Measurements from ENCODE around the gene UFM1.
A peak's percentile ranks its signal among the peaks of the same experiment; 100 is the strongest.
"Not testable (repeated sequence)": the region's sequence is repeated elsewhere in the genome, so short reads cannot be mapped to it uniquely, and the experiment has no call there.

Gene UFM1
- 125 to 132 reads per million in 2 donors for total RNA-seq

DNA sequence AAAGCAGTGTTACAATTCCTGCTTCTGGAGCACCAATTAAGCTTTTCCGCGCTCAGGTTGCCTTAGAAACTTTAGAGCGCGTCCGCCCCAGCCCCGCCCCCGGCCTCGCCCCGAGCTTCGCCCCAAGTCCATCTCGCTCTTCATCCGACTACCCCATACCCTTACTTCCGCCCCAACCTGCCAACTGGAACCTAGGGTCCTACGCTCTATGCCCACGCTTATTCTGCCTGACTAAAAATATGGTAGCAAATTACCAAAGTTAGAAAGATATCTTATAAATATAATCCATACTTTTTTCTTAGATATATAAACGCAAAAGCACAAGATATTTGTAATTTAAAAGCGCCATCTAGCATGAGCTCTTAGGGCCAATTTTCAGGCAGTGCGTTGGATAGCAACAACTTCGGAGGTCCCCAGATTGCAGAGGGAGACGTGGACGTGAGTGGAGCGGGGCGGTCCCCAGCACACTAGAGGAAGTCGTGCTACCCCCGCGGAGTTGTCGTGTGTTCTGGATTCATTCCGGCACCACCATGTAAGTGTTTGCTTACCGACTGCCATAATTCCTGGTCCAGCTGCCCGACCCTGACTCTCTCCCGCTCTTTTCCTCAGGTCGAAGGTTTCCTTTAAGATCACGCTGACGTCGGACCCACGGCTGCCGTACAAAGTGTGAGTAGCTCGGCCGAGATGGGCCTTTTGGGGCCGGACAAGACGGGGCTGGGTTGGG lies at the start of gene UFM1:
Gene UFM1, plus strand, starts transcription at position 462 of the 724 bp plus-strand sequence. Its CDS starts 69 bp downstream, at position 531.
- peak; percentile 68 to 96 (median 82) for DNase-seq

DNA sequence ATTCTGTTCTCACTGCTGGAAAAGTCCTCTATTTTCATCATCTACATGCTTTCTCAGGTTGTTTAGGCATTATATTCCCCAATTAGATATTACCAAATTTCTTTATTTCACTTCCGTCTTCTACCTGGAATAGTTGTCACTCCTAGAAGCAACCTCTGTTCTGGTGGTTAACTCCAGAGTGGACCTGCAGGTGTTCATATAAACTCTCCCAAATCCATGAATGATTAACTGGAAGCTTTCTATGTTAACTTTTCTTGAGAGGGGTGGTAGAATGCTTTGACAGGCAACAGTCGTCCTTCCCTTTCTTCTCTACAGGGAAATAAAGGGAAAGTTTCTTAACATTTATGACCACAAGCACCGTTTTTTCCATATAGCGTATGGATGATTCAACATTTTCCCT lies 48.4 kb upstream of the UFM1 start:
- DNase-seq, result no peak

DNA sequence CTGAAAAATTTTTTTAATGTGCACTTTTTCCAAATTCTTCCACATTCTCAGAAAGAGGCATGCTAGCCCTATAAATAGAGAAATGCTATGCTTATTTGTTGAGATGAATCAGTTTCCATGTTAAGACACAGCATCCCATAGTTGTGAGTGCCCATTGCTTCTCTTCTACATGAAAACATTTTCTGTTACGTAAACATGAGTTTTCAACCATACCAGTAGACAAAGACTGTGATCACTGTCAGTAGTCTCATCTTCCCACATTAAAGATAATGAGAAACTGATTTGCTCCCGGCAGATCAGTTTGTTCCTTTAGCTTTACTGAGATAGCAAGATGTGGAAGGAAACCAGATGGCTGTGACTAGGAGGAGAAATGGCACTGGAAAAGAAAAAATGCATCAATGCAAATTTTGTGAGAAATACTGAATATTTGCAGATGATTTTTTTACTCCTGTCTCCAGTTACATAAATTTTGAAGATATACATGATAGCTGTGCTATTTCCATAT lies 45.8 kb upstream of the UFM1 start:
- DNase-seq, result no peak

GRCh38 chr13:38308736-38309135 lies 40.9 kb upstream of the UFM1 start:
- DNase-seq, result no peak

GRCh38 chr13:38309397-38309796 lies 40.3 kb upstream of the UFM1 start:
- no peak for DNase-seq

DNA sequence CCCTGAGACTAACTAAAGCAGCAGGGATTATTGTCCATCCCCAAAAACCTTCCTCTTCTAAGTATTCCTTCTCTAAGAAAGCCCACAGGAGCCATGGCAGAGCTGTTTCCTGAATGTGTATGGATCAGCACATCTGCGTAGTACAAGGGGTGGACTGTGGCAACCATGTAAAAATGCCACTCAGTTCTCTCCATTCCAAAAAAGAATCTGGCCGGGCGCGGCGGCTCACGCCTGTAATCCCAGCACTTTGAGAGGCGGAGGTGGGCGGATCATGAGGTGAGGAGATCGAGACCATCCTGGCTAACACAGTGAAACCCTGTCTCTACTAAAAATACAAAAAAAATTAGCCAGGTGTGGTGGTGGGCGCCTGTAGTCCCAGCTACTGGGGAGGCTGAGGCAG lies 38.5 kb upstream of the UFM1 start:
- not testable (repeated sequence) for DNase-seq

DNA sequence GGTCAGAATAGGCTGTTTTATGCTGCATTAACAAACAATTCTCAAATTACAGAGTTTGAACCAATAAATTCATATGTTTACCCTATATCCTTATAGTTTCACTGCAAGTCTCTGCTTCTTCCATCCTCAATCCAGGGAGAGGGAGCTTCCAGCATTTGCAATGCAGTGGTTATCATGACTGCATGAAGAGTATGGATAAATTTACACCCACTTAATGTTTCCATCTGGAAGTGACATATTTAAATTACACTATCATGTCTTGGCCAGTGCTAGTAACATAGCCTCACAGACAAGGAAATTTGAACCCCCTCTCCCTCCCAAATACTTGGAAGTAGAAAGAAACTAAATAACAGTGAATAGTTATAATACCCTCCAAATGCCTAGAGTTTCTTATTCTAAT lies 33.5 kb upstream of the UFM1 start:
- DNase-seq, result no peak

DNA sequence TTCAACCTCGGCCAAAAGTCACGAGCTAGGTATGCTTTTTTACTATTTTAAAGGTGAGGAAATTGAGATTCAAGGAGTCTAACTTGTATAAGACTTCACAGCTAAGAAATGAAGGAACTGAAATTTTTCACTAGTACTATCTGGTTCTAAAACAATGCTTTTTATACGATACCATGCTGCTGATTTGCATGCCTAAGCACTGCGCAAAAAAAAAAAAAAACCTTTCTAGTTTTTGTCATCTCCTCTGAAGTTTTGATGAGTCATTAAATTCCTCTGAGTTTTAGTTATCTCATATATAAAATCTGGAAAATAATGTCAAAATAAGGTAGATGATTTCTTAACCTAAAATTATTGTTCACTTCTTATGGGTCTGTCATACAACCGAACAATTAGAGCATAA lies 28.0 kb upstream of the UFM1 start:
- DNase-seq, result no peak

- no peak for DNase-seq
Measured at GRCh38 chr13:38325426-38325825, 24.2 kb upstream of the UFM1 start.

GRCh38 chr13:38328699-38329098 lies 21.0 kb upstream of the UFM1 start:
- no peak for DNase-seq

DNA sequence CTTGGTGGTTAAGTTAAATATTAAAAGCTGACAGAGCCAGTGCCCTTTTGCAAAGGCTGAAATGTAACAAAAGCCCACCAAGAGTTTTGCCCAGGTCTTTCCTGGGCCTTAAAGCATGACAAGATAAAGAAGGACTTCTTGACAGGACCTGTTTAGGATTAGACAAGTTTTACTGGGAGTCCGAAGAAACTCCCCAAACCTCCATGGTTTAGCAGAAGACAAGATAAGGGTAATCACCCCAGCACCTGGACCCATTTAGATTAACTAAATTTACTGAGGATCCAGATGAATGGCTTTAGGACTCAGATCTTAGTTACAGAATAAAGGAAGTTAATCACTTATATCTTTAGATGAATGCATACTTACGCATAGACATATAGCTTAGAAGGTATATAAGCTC lies 14.8 kb upstream of the UFM1 start:
- no peak for DNase-seq

DNA sequence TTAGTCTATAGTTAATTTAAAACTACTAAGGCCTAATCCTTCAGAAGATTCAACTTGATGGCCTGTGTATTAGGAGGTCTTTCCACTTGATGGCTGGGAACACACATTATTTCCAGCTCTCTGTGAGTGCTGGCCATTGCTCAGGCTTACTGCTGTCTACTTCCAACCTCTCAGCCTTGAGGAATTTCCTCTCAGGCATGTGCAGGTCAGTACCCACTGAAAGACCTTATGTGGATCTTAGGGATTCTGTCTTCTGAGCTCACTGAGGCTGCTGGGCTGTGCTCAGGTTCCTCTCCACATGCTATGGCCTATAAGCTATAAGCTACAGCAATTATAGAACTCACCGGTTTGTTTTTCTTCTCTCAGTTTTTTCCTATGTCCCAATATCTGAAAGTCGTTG lies 11.6 kb upstream of the UFM1 start:
- DNase-seq, result no peak

DNA sequence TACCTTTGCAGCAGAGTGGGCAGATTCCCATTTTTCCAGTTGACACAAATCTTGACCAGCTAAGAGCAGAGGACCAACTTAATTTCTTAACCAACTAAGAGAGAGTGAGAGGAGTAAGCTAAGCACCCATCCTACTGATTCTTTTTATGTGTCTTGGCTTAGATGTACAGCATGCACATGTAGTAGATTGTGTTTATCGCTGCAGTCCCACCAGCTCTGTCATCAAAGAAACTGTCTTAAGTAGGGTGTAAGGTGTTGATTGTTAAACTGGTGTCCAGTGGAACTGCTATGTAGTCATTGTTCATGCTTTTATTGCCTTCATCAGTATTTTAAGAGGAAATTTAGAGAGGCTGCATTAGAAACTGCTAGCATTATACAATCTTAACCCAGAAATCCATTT lies 9.0 kb upstream of the UFM1 start:
- DNase-seq, result no peak

DNA sequence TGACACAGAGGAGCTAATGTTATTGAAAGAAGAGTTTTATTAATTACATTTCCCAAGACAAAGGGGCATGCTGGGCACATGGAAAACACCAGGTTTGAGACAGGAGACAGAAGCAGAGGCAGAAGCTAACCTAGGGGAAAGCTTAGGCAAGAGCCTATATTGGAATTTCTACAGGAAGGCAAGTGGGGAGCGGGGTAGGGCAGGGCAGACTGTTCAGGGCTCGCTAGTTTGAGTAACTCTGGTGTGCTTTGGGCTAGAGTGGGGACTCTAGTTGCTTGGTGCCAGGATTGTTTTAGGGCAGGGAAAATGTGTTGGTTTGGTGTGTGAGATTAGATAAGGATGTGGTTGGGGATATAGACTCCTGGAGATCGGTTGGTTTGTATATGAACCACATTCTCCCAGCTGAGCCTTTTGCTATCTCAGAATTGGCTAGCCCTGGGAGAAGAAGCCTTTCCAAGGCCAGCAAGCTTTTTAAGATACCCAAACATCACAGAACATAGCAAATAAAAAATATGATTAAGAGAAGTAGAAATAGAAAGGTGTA lies 8.4 kb upstream of the UFM1 start:
- no peak for DNase-seq

DNA sequence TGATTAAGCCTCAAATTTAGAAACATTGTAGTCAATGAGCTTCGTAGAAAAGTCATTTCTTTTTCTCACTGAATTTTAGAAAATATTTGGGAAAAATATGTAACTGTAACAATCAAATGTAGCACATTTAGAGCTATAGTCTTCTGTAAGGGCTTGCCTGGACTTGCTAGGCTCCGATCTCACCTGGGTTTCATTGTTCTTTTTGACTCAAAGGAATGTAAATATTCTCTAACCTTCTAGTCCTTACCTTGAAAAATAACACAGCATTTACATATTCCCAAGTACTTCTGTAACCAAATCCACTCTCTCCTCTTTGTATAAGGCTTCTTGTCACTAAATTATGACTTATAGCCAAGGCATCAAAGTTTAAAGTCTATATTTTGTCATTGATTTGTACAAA lies 2.9 kb upstream of the UFM1 start:
- no peak for DNase-seq

DNA sequence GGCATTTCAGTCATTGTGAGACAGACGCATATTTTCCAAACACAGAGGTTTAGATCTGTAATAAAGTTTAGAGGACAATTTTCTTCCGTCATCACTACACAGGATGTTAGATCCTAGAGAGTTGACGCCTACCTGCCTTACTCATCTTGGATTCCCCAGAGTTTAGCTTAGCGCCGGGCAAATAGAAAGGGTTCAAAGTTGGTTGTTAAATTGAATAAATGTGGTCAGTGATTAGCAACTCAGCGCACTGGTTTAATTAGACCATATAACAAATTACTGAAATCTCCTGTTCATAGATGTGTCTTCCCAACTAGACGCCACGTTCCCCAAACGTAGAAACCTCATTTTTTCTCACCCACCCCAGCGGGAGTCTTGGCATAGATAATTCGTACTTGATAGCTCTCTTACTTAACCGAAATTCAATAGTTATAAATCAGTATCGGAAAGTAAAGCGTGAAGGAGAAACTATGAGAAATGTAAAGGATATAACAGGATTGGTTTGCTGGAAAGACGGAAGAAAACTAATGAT lies 726 bp upstream of the UFM1 start:
- DNase-seq, result peak in 2 of 5 experiments; percentile 0 to 55

GRCh38 chr13:38350114-38350617 lies 515 bp downstream of the UFM1 start:
- peak in 4 of 5 experiments; percentile 14 to 70 (median 36) for DNase-seq

GRCh38 chr13:38355595-38356119 lies 6.0 kb downstream of the UFM1 start:
- no peak for DNase-seq

DNA sequence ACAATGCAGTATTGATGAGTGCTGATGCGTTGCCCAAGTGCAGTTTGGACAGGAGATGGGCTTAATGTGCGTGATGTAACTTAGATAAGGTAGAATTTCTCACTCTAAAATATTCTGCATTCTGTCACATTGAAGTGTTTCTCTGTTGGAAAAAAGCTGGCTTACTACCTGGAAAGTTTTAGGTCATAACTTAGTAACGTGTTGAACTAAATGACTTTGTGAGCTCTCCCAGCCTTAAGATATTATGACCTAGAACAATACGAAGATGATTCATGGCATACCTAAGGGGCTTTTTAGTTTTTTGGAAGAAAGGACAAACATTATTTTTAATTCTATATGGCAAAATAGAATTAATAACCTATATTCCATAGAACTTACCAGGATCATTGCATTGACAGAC lies 9.0 kb downstream of the UFM1 start:
- no peak for DNase-seq

DNA sequence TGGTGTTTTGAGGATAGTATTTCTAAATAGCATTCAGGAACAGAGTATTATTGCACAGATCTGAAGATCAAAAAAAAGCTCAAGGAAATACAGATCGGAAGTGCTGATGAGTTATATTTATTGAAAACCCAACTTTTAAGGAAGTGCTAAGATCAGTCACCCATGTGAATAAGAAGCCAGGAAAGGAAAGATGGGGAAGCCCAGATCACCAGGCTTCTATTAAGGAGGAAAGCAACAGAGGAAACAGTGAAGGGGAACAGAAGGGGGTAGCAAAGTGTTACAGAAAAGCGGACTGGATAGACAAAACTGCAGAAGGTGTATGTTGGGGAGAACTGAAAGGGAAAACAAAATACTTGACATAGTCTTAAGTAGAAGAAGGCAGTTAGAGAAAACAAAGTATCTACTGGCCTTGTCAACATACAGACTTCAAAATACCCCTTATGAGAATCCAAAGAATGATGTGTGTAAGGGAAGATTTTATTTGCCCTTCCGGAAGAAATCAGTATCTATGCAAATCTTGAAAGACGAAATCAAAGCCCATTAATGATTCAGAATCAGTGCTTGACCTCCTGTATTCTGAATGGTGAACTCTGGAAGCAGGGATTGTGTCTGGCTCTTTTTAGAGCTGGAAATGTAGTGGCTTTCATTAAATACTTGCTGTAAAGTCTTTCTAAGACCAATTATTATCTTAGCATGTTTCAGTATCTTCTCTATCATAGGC lies 12.1 kb downstream of the UFM1 start:
- no peak for DNase-seq

DNA sequence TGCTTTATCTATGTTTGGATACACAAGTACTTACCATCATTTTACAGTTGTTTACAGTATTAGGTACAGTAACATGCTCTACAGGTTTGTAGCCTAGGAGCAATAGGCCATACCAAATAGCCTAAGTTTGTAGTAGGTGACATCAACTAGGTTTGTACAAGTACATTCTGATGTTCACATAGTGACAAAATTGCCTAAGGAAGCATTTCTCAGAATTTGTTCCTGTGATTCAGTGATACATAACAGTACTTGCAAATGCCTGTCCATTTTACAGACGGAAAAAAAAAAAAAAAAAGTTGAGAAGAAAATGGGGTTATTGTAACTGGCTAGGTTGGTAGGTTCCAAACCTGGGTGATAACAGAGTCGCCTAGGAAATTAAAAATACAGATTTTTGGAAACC lies 13.6 kb downstream of the UFM1 start:
- DNase-seq, result no peak

GRCh38 chr13:38363746-38364145 lies 14.1 kb downstream of the UFM1 start:
- not testable (repeated sequence) for DNase-seq

- DNase-seq, result no peak
Measured at GRCh38 chr13:38365661-38366060, 16.0 kb downstream of the UFM1 start.
